Measurements from ENCODE around the gene MSGN1. TPM values are rescaled to one million over a fixed set of nuclear protein-coding genes. Genes with fewer than 3 reads are reported as not detected.

The MSGN1 gene
- polyA plus RNA-seq, 1 of the 3 experiments (the other 2 are of a cell fraction) = not detected

GRCh38 chr2:17800693-17801458 is 15.4 kb upstream of the MSGN1 start:
- H3K4me3 ChIP-seq (ENCODE audit: low read depth in 2 of 2, low read length in 1 of 2) = no peak overlapping the region
- H3K9me2 ChIP-seq = no peaks in the 10 kb centered on the region
- H3K4me1 ChIP-seq (ENCODE audit: control insufficient read depth in 1 of 2, insufficient read depth in 2 of 2, low read depth in 1 of 2, low read length in 1 of 2) = peaks cover 0 to 10% of the 10 kb centered on the region in 2 experiments; a peak in 1 of 4 replicates
- H3K9ac ChIP-seq = no peak overlapping the region
- H2AFZ ChIP-seq (ENCODE audit: low read depth) = no peak overlapping the region
- no peaks in the 10 kb centered on the region for H3F3A ChIP-seq (replicated peaks; ENCODE audit: insufficient read depth)
- no peaks in the 10 kb centered on the region; the same call in 1 of the 2 replicates for H3K27me3 ChIP-seq (ENCODE audit: insufficient read depth)
- H3K4me2 ChIP-seq = no peak overlapping the region
- whole genome bisulfite sequencing (ENCODE audit: low lambda C conversion rate) = 81% methylated on average over 1 of the region's 1 CpG
- H4K20me1 ChIP-seq (ENCODE audit: insufficient read depth) = no peaks in the 10 kb centered on the region
- no peaks in the 10 kb centered on the region for H3K9me3 ChIP-seq
- H3K79me2 ChIP-seq (ENCODE audit: insufficient read depth) = no peaks in the 10 kb centered on the region
- CTCF ChIA-PET = interaction anchor here (1.0 to 1.4 kb wide), 2 partner anchors 27 to 30 kb away, joined by 3 to 4 read pairs; no protein-coding TSS in a partner anchor
- DNase-seq = no peak
- POLR2A ChIA-PET = no interaction called here
- no peaks in the 10 kb centered on the region for H3K36me3 ChIP-seq (replicated peaks in 1 of 2; ENCODE audit: control insufficient read depth in 1 of 2, insufficient read depth in 2 of 2, low read length in 1 of 2)
- no peak for TF ChIP-seq EP300 (IDR thresholded peaks at IDR 0.05; ENCODE audit: borderline replicate concordance in 1 of 2, low read depth in 1 of 2, low read length in 1 of 2)
- no peak for TF ChIP-seq POLR2AphosphoS5 (IDR thresholded peaks at IDR 0.05; ENCODE audit: low read depth, low read length)
- TF ChIP-seq ELF1 (IDR thresholded peaks at IDR 0.05) = no peak
- no peak for TF ChIP-seq MEF2A (IDR thresholded peaks at IDR 0.05; ENCODE audit: borderline replicate concordance, low read depth)
- no peak for TF ChIP-seq TAF1 (IDR thresholded peaks at IDR 0.05; ENCODE audit: borderline replicate concordance, low read depth, low read length)
- no peak for TF ChIP-seq PBX3 (IDR thresholded peaks at IDR 0.05)
- TF ChIP-seq GATA2 (CRISPR knock-in tag; IDR thresholded peaks at IDR 0.05) = no peak
- no peak for TF ChIP-seq TEAD4 (IDR thresholded peaks at IDR 0.05; ENCODE audit: borderline replicate concordance, insufficient read depth)
- no peak for TF ChIP-seq RCOR1 (IDR thresholded peaks at IDR 0.05; ENCODE audit: low read length)
- TF ChIP-seq GABPA (IDR thresholded peaks at IDR 0.05; ENCODE audit: low read depth) = no peak
- TF ChIP-seq NFIC (IDR thresholded peaks at IDR 0.05; ENCODE audit: borderline replicate concordance) = no peak
- no peak for TF ChIP-seq USF2 (IDR thresholded peaks at IDR 0.05; ENCODE audit: borderline replicate concordance, low read depth, low read length)
- no peak for TF ChIP-seq MAX (IDR thresholded peaks at IDR 0.05; ENCODE audit: low read depth)
- no peak for TF ChIP-seq ZBTB33 (IDR thresholded peaks at IDR 0.05; ENCODE audit: borderline replicate concordance, low read depth)
- no peak for TF ChIP-seq REST (IDR thresholded peaks at IDR 0.05; ENCODE audit: low read depth, low read length)
- no peak for TF ChIP-seq RXRA (IDR thresholded peaks at IDR 0.05; ENCODE audit: borderline replicate concordance, low read depth)
- TF ChIP-seq RFX5 (IDR thresholded peaks at IDR 0.05; ENCODE audit: low read length) = no peak
- no peak for TF ChIP-seq RAD21 (IDR thresholded peaks at IDR 0.05; ENCODE audit: low read length)
- no peak overlapping the region for H3K27ac ChIP-seq (ENCODE audit: low read depth in 2 of 2, low read length in 1 of 2)

Measured in SK-N-SH (cell line).